ENCODE data around the gene SCAP. TPM values are rescaled to one million over a fixed set of nuclear protein-coding genes. Genes with fewer than 3 reads are reported as not detected.

Gene SCAP
- polyA plus RNA-seq, 1 of the 3 experiments (the other 2 are of a cell fraction): 28.0 TPM

DNA sequence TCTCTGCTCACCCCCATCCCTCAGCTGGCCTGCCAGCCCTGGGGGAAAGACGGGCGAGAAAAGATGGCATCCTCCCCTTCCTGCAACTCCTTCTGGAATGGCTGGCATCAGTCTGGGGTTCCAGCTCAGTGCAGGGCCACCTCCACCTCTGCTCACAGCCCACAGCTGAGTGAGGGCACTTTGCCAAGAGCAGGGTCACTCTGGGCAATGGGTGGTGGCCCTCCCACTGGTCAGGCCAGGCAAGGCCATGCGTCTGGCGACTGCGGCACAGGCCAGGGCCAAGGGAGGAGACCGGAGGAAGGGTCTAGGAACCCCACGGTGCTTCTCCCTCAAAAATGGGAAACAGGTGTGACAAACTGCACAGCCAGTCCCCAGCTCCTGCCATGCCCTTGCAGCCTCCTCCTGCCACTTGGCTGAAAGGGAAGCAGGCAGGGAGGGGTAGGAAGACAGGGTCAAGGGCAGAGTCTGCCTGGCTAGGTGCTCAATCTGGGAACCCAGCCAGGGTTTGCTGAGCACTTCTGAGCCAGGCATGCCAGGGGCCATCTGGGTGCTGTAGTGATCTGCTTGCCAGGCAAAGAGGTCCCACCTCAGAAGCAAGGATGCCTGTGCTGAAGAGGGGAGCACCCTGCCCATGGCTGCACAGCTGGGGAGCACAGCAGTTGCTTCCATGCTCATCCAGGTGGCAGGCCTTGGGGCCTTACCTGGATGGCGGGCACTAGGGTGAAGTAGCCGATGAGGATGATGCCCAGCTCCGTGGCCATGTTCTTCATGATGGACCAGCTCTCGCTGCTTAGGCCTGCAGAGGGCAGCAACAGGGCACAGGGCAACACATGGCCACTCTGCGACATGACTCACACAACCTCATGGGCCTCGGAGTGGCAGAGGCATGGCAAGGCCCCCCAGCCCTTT is 53.7 kb downstream of the SCAP start:
- TF ChIP-seq, protein P1, sequence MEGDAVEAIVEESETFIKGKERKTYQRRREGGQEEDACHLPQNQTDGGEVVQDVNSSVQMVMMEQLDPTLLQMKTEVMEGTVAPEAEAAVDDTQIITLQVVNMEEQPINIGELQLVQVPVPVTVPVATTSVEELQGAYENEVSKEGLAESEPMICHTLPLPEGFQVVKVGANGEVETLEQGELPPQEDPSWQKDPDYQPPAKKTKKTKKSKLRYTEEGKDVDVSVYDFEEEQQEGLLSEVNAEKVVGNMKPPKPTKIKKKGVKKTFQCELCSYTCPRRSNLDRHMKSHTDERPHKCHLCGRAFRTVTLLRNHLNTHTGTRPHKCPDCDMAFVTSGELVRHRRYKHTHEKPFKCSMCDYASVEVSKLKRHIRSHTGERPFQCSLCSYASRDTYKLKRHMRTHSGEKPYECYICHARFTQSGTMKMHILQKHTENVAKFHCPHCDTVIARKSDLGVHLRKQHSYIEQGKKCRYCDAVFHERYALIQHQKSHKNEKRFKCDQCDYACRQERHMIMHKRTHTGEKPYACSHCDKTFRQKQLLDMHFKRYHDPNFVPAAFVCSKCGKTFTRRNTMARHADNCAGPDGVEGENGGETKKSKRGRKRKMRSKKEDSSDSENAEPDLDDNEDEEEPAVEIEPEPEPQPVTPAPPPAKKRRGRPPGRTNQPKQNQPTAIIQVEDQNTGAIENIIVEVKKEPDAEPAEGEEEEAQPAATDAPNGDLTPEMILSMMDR (IDR thresholded peaks at IDR 0.05): peak; percentile 31
- TF ChIP-seq MXI1 (IDR thresholded peaks at IDR 0.05; ENCODE audit: low read depth, low read length) (0 out of 2 replicates have a peak, but pooled peaks have one; percentile 20), RAD21 (IDR thresholded peaks at IDR 0.05; ENCODE audit: low read length) (peak; percentile 17; the same call in 1 of the 2 replicates), YY1 (IDR thresholded peaks at IDR 0.05; ENCODE audit: low read depth) (no peak), TEAD4 (IDR thresholded peaks at IDR 0.05; ENCODE audit: borderline replicate concordance, insufficient read depth) (no peak)
- Histone ChIP-seq H3K27me3 (ENCODE audit: insufficient read depth) (no peaks in the 10 kb centered on the region), H3K9me3 (no peaks in the 10 kb centered on the region), H3K4me3 (ENCODE audit: low read depth in 2 of 2, low read length in 1 of 2) (no peak overlapping the region), H3F3A (replicated peaks; ENCODE audit: insufficient read depth) (peaks cover 11% of the 10 kb centered on the region), H3K4me2 (peak overlapping the region; percentile 30; the same call in 1 of the 2 replicates), H3K36me3 (replicated peaks in 1 of 2; ENCODE audit: control insufficient read depth in 1 of 2, insufficient read depth in 2 of 2, low read length in 1 of 2) (peaks cover 3 to 59% of the 10 kb centered on the region in 2 experiments), H3K27ac (ENCODE audit: low read depth in 2 of 2, low read length in 1 of 2) (peak overlapping the region; percentile 62 to 90; a peak in 3 of 4 replicates), H3K9ac (peak overlapping the region; percentile 48; the same call in 1 of the 2 replicates), H3K4me1 (ENCODE audit: control insufficient read depth in 1 of 2, insufficient read depth in 2 of 2, low read depth in 1 of 2, low read length in 1 of 2) (peaks cover 0 to 24% of the 10 kb centered on the region in 2 experiments; a peak in 1 of 4 replicates), H3K79me2 (ENCODE audit: insufficient read depth) (no peaks in the 10 kb centered on the region), H3K9me2 (no peaks in the 10 kb centered on the region), H4K20me1 (ENCODE audit: insufficient read depth) (no peaks in the 10 kb centered on the region), H2AFZ (ENCODE audit: low read depth) (no peak overlapping the region)
- 79% methylated on average over 7 of the region's 13 CpGs for WGBS (ENCODE audit: low lambda C conversion rate)
- POLR2A ChIA-PET: interaction anchor here (0.9 to 1.9 kb wide), 3 partner anchors 10 to 54 kb away, joined by 4 to 12 read pairs (median 4); partner anchors contain the start of genes PTPN23 and SCAP
- CTCF ChIA-PET: interaction anchor here (0.6 to 4.9 kb wide), 29 partner anchors 9 to 101 kb away, joined by 3 to 64 read pairs (median 5); partner anchors contain the start of genes ELP6, PTPN23 and SCAP
- peak; percentile 74 for DNase-seq

DNA sequence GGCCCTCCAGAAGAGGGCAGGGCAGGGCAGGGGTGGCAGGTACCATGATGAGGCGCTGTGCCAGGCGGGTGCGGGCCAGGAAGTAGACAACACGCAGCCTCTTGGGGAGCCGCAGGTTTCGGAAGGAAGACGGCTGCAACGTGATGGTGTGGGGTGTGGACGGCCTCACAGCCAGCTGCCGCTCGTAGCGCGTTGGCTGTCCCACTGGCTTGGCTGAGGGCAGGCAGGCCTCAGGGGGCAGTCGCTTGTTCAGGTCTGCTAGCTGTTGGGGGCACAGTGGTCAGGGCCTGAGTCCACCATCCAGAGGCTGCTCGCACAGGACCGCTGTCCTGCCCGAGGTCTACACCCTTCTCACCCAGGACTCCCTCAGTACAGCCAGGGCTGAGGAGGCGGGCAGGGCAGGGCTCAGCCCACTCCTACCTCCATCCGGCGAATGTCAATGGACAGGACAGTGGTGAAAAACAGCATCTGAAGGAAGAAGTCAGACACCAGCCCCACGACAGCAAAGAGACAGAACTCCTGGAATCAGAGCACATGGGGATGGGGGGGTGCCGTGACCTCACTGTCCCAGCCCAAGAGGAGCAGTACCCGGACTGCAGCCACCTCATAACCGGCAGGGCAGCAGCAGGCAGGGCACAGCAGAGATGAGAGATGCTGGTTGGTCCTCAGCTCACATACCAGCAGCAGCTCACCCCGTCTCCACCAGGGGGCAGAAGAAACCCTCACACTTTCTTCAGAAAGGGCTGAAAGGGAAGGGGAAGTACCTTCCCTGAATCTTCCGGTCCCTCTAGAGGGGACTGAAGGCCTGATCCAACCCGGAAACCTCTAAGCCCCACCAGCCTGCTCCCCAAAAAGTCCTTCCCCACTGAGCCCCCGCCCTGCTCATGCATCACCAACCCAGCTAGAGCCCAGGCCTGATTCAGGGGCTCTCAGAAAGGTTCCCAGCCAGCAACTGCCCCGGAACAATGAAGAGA is 54.9 kb downstream of the SCAP start:
- no peak overlapping the region; a peak in 1 of 4 replicates for H3K4me3 ChIP-seq (ENCODE audit: low read depth in 2 of 2, low read length in 1 of 2)
- CTCF ChIA-PET: interaction anchor here (0.6 to 4.9 kb wide), 38 partner anchors 9 to 405 kb away, joined by 3 to 64 read pairs (median 5); partner anchors contain the start of genes ELP6, PTPN23 and SCAP
- H3K79me2 ChIP-seq (ENCODE audit: insufficient read depth): no peaks in the 10 kb centered on the region
- H4K20me1 ChIP-seq (ENCODE audit: insufficient read depth): no peaks in the 10 kb centered on the region
- no peaks in the 10 kb centered on the region for H3K9me2 ChIP-seq
- H3F3A ChIP-seq (replicated peaks; ENCODE audit: insufficient read depth): peaks cover 11% of the 10 kb centered on the region
- H3K27ac ChIP-seq (ENCODE audit: low read depth in 2 of 2, low read length in 1 of 2): peak overlapping the region; percentile 62 to 90
- WGBS (ENCODE audit: low lambda C conversion rate): 72% methylated on average over 27 of the region's 29 CpGs
- no peaks in the 10 kb centered on the region for H3K9me3 ChIP-seq
- H3K4me2 ChIP-seq: peak overlapping the region; percentile 30; the same call in 1 of the 2 replicates
- peak overlapping the region; percentile 48; the same call in 1 of the 2 replicates for H3K9ac ChIP-seq
- H3K27me3 ChIP-seq (ENCODE audit: insufficient read depth): no peaks in the 10 kb centered on the region
- H3K4me1 ChIP-seq (ENCODE audit: control insufficient read depth in 1 of 2, insufficient read depth in 2 of 2, low read depth in 1 of 2, low read length in 1 of 2): peaks cover 0 to 24% of the 10 kb centered on the region in 2 experiments; a peak in 1 of 4 replicates
- H2AFZ ChIP-seq (ENCODE audit: low read depth): peak overlapping the region; percentile 60
- DNase-seq: peak; percentile 90
- POLR2A ChIA-PET: interaction anchor here (1.9 kb wide), 1 partner anchor 55 kb away, joined by 12 read pairs; the partner anchor contains the start of gene SCAP
- peaks cover 3 to 57% of the 10 kb centered on the region in 2 experiments for H3K36me3 ChIP-seq (replicated peaks in 1 of 2; ENCODE audit: control insufficient read depth in 1 of 2, insufficient read depth in 2 of 2, low read length in 1 of 2)
- TF ChIP-seq SMC3 (IDR thresholded peaks at IDR 0.05; ENCODE audit: low read depth, low read length) (peak; percentile 76), FOXJ3 (CRISPR knock-in tag; IDR thresholded peaks at IDR 0.05) (no peak), RXRA (IDR thresholded peaks at IDR 0.05; ENCODE audit: borderline replicate concordance, low read depth) (no peak), FOSL2 (IDR thresholded peaks at IDR 0.05; ENCODE audit: borderline replicate concordance, low read depth) (no peak), EP300 (IDR thresholded peaks at IDR 0.05; ENCODE audit: borderline replicate concordance in 1 of 2, low read depth in 1 of 2, low read length in 1 of 2) (no peak), TAF1 (IDR thresholded peaks at IDR 0.05; ENCODE audit: borderline replicate concordance, low read depth, low read length) (peak; percentile 46; the same call in 1 of the 2 replicates), GABPA (IDR thresholded peaks at IDR 0.05; ENCODE audit: low read depth) (peak; percentile 69), FOXM1 (IDR thresholded peaks at IDR 0.05; ENCODE audit: low read depth) (no peak)
- TF ChIP-seq, protein P2, sequence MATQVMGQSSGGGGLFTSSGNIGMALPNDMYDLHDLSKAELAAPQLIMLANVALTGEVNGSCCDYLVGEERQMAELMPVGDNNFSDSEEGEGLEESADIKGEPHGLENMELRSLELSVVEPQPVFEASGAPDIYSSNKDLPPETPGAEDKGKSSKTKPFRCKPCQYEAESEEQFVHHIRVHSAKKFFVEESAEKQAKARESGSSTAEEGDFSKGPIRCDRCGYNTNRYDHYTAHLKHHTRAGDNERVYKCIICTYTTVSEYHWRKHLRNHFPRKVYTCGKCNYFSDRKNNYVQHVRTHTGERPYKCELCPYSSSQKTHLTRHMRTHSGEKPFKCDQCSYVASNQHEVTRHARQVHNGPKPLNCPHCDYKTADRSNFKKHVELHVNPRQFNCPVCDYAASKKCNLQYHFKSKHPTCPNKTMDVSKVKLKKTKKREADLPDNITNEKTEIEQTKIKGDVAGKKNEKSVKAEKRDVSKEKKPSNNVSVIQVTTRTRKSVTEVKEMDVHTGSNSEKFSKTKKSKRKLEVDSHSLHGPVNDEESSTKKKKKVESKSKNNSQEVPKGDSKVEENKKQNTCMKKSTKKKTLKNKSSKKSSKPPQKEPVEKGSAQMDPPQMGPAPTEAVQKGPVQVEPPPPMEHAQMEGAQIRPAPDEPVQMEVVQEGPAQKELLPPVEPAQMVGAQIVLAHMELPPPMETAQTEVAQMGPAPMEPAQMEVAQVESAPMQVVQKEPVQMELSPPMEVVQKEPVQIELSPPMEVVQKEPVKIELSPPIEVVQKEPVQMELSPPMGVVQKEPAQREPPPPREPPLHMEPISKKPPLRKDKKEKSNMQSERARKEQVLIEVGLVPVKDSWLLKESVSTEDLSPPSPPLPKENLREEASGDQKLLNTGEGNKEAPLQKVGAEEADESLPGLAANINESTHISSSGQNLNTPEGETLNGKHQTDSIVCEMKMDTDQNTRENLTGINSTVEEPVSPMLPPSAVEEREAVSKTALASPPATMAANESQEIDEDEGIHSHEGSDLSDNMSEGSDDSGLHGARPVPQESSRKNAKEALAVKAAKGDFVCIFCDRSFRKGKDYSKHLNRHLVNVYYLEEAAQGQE (IDR thresholded peaks at IDR 0.05; ENCODE audit: low read depth, low read length): no peak
- TF ChIP-seq, protein P3, sequence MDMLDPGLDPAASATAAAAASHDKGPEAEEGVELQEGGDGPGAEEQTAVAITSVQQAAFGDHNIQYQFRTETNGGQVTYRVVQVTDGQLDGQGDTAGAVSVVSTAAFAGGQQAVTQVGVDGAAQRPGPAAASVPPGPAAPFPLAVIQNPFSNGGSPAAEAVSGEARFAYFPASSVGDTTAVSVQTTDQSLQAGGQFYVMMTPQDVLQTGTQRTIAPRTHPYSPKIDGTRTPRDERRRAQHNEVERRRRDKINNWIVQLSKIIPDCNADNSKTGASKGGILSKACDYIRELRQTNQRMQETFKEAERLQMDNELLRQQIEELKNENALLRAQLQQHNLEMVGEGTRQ (IDR thresholded peaks at IDR 0.05; ENCODE audit: borderline replicate concordance, low read depth, low read length): no peak

Data from SK-N-SH (cell line).